GM21360 (cell line): Measurements from ENCODE around the gene ANO10.
"Not testable (repeated sequence)": the region's sequence is repeated elsewhere in the genome, so short reads cannot be mapped to it uniquely, and the experiment has no call there.

Experiments
- ATAC-seq: cut with Tn5 transposase; IDR thresholded peaks from one replicate; pipeline ENCODE4 v1.9.1; 2021; ENCODE audit warnings: mild to moderate bottlenecking, moderate library complexity; ENCODE audit not compliant: unreplicated experiment

Gene ANO10

DNA sequence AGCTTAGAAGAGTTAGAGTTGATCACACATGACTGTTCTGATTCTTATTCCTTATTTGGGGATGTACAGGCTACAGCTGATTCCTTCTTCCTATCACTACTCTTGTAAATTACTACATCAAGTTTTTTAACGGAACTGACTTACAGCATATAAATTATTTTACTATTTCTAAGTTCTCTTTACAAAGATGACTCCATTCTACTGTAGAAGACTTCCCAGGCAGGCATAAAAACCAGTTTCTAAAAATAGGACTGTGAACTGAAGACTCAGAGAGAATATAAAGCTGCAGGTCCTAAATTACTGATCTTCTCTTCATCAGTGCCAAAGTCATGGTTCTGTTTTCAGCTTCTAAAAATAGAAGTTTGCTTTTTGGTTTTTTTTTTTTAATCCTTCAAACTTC, 38.9 kb downstream of the ANO10 start:
- no peak for ATAC-seq

DNA sequence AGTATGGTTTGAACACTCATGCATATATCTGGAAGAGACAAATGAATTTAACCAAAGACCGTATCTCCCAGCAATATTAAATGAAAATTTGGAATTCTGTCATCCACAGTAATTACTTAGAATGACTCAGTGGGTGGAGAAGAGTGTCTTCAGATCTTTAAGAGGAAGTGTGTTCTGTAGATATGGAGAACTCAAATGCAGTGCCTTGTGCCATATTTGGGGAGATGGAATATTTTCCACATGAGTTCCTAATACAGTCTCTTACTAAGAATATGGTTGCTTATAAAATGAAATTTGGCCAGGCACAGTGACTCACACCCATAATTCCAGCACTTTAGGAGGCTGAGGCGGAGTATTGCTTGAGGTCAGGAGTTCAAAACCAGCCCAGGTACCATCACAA, 40.5 kb downstream of the ANO10 start:
- no peak for ATAC-seq

DNA sequence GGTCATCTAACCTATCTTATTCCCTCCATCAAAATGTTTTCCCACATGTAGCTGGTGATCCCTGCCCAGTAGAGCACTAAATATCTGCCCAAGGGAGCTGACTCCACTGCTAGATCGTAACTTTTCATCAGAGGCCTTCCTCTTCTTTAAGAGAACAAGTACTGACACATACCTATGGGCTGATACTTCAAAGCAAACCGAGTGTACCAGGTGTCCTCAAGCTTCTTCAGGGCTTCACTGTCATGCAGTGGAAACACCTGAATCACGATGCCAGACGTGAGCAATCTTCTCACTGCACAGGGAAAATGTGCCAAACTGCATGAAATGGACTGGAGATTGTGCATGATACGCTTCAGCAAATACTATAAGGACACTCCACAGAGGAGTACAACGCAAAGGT, 41.6 kb downstream of the ANO10 start:
- no peak for ATAC-seq

DNA sequence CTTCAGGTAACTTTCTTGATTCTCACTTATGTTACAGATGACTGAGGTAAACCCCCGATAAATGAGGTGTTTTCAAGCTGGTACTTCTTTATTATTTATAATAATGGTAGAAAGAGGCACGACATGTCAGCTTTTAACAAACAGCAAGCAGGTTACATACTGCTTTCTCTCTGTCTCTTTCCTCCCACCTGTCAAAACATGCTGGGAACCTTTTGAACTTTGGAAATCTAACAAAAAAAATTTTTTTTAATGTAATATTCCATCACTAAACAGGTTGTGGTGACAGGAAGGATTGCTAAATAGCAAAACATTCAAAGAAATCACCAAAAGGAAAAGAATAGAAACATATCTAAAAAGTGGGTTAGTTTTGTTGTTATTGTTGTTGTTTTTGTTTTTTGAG, 48.2 kb downstream of the ANO10 start:
- no peak for ATAC-seq

DNA sequence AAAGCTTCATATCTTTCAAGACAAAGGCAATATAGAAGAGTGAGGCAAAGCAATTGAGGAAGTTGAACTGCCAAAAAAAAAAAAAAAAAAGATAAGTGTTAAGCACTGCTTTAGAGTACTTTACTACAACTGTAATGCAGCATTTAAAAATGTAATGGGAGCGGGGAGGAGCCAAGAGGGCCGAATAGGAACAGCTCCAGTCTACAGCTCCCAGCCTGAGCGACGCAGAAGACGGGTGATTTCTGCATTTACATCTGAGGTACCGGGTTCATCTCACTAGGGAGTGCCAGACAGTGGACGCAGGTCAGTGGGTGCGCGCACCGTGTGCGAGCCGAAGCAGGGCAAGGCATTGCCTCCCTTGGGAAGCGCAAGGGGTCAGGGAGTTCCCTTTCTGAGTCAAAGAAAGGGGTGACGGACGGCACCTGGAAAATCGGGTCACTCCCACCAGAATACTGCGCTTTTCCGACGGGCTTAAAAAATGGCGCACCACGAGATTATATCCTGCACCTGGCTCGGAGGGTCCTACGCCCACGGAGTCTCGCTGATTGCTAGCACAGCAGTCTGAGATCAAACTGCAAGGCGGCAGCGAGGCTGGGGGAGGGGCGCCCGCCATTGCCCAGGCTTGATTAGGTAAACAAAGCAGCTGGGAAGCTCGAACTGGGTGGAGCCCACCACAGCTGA, 56.0 kb downstream of the ANO10 start:
- not testable (repeated sequence) for ATAC-seq

DNA sequence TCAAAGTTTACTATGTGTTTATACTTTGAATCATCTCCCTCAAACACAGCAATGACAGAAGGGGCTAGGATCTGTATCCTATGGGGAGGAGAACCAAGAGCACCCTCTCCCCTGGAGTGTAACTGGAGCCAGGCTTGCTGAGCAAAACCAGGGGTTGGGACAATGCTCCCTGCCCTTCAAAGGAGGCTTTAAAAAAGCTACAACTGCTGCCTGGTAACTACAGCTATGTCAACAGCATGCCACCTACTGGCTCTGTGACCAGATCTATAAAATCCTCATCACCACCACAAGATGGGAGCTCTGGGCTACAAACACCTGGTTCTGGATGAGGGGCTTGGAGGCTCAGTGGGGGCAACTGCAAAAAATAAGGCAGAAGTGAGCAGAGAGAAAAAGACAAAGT, 61.9 kb downstream of the ANO10 start:
- ATAC-seq, result no peak

DNA sequence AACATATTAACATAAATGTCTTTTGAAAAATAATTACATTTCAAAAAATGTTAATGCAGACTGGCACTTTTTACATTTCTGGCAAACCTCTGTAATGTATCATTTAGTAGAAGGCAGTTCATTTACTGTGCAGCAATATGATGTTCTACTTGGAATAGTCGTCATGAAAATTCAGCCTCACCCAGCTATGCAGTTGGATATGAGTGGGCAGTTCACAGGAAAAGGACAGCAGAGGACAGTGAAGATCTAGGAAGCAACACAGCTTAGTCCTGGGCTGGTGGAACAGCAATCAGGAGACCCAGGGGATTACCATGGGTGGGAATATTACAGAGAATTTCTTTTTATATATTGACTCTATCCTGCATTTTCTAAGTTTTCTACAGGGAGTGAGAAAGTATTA, 63.6 kb downstream of the ANO10 start:
- no peak for ATAC-seq

DNA sequence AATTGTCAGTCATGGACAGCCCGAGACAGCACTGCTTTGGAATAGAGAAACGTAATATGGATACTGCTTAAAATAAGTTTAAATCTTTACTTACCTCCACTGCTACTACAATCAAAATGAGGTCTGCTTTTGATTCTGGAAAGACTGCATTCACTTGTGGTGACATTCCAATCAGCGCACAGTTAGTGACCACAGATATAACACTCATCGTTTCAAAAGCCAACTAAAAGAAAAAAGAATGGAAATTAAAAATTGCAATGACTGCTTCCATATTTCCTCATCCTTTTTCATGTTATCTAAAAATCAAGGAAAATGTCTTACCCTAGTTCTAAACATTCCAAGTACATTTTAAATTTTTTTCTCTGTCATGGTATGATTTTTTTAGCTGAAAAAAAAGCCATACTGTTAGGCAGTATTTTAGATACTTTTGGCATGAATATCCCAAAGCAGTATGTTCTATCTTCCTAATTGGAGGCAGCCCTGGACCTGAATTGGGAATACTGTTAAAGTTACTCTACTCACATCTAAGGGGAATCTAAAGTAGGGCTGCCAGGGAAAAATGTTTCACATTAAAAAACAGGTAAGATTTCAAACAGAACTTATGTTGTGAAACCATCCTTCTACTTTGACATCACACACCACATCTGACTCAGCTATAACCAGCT, 72.1 kb downstream of the ANO10 start:
- ATAC-seq, result no peak

DNA sequence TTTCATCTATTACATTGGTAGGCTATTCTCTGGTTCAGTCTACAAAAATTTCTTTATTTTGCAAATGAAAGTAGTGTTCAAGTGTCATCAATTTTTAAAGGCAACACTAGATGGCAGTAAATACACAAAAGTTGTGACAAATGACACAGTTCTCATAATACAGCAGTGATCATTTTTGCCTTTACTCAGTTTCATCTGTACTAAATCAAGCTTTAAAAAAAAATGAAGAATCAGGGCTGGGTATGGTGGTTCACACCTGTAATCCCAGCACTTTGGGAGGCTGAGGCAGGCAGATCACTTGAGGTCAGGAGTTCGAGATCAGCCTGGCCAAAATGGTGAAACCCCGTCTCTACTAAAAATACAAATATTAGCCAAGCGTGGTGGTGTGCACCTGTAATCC, 77.5 kb downstream of the ANO10 start:
- ATAC-seq, result not testable (repeated sequence)

DNA sequence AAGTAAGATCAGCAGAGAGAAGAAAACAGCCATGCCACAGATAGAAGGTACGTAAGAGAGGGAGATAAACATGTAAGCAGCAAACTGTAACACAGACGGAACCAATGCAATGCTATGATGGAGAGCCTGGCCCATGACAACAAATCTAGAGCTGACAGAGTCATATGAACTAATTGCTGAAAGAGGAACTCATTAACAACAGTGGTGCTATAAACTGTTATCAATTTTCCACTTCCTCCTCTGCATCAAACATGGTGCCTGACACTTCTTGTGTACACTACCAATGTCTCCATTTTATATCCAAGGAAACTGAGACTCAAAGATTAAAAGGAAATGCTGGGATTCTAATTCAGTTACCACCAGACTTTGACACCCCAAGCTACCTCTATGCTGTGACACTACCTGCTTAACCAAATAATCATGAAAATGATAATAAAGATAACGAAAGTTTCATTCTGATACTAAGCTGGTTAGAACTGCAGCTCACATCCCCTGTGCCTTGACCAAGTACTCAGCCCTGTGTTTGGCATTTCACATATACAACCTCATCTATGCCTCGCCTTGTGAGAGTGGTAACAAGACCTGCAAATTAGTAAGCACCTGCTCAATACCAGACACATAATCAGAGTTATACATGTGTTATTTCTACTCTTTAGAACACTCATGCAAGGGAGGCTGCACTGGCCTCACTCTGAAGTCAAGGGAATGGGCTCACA, 79.3 kb downstream of the ANO10 start:
- ATAC-seq, result no peak

DNA sequence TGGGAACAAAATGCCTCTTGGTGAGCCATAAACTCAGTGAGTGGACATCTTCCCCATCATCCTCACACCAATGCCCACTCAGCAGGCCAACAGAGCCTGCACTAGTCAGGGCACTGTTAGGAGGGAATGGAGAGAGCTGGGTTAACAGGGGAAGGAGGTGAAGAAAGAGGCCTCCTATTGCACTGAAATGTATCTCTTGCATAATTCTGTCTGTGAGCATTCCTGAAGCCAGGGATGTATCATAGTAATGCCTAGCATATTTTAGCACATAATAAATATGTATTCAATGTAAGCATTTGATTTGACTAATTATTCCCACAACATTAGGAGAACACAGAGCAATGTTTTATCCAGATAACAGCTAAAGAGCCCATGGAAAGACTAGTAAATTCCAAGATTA, 81.2 kb downstream of the ANO10 start:
- no peak for ATAC-seq

DNA sequence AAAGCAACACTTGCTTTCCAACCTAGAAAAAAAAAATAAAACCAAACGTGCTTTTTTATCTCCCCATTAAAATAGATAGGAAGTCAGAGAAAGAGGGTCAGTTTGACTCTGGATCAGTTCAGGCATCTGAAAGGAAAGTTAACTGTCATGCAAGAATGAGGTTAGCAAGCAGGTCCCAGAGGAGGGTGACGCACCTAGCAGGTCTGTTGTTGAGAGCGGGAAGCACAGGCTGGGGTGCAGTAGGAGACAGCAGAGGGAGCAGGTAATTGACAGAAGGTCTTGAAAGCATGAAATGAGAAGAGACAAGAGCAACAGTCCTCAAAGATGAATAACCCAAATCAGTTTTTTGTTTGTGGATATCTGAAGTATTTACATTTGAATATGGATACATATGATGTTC, 82.5 kb downstream of the ANO10 start:
- no peak for ATAC-seq

DNA sequence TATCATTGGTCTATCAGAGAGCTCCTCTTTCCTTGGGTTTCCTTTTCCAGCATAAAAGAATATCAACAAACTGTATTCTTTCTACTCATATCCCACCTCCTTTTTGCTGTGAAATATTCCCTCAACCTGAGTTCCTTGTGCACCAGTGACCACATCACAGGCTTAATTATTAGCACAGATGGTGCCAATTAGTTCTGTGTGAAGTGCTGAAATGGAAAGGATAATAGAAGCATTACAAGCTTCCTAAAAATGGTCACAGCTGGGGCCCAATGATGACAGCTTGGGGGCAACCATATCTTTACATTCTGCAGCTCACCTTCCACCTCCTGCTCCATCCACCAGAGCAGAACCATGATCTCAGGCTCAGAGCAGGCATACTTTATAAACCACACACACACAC, 84.6 kb downstream of the ANO10 start:
- no peak for ATAC-seq

DNA sequence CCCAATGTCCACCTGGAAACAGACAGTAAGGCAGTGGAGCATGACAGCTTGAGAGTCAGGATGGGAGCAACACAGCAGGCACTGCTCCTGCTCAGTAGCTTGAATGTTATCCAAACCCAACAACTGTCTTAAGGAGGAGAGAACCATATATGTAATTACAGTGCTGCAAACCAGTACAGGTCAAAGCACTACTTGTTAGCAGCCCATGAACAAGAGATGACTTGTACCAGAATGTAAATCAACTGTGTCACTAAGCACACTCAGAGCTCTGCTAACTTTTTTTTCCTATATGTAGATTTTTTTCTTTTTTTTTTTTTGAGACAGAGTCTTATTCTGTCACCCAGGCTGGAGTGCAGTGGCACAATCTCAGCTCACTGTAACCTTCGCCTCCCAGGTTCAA, 87.1 kb downstream of the ANO10 start:
- no peak for ATAC-seq

DNA sequence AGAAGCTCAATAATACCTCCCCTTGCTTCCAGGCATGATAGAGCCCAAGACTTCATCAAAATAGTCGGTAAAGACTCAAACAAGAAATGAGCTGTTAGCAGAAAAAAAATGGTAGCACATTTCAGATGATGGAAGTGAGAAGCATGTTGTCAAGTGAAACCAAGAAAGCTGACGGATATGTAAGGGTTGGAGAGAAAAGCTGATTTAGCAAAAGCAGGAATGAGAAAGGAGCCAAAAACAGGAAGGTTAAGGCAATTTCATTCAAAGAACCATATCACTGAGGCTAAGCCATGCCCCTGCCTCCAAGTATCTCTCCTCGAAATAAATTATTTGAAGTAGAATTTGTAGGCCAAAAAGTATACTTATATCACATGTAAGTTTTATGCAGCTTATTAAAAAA, 88.8 kb downstream of the ANO10 start:
- ATAC-seq, result no peak

DNA sequence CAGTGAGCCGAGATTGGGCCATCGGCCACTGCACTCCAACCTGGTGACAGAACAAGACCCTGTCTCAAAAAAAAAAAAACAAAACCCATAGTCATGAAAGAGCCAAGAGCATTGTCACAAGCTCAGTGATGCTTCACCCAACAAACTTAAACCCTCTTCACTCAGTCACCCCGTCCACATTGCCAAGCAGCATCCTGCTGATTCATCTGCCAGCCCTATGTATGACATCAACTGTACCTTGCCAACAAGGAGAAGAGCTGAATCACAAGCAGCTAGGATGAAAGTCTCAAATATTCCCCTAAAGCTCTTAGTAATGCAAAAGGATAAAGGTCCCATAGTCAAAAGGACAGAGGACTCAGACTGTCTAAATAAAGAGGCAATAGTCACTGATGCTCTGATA, 90.0 kb downstream of the ANO10 start:
- no peak for ATAC-seq

DNA sequence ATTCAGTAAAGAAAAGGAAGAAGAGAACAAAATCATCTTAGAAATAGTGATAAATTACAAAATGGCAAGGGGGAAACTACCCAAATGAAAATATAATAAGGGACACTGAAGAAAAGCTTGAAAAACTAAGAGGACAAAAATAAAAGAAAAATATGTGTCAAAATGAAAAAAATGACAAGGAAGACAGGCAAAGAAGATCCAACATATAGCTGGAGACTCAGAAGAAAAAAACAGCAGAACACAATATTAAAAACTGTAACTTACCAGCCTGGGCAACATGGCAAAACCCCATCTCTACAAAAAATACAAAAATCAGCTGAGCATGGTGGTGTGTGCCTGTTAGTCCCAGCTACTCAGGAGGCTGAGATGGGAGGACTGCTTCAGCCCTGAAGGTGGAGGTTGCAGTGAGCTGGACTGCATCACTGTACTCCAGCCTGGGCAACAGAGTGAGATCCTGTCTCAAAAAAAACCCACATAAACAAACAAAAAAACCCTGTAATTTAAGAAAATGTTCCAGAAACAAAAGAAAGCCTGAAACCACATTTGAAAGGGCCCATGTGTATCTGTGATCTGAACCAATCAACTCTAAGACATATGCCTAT, 93.2 kb downstream of the ANO10 start:
- no peak for ATAC-seq

DNA sequence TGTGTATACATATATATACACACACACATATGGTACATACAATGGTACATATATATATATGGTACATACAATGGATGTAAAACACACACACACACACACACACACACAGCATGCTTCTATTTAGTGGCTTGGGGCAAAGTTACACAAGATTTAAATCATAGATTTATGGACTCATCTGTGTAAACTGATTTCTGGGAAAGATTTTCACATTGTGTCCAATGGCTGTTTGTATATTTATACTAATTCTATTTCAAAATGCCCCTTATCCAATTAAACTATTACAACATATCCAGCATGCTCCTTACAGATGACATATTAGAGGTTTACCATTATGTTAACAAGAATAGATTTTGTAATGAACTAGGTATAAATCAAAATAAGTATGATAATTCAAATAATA, 94.9 kb downstream of the ANO10 start:
- no peak for ATAC-seq

DNA sequence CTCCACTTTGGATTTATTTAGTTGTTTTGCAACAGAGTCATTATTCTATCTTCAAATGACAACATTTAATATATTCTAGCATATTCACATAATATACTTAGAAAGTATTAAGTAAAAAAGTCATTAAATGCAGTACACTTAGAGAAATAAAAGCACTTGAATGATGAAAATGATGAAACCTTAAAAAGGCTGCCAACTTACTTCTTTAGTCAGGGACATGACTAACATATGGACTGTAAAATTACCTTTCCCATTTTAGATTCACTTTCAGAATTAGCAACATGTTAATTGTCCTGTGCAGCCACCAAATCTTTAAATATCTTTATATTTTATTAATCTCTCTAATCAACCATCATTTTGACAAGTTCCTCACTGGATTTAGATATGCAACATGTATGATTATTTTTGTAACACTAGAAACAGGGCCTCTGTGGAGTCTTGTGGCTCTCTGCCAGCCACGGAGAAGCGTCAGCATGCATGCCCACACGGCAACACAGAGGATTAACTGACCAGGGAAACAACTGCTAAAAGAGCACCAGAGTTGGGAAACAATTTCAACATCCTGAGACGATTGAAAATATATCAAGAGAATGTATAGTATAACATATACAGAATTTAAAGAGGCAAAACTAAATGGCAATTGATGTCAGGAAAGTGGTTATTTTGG, 95.7 kb downstream of the ANO10 start:
- ATAC-seq, result no peak

DNA sequence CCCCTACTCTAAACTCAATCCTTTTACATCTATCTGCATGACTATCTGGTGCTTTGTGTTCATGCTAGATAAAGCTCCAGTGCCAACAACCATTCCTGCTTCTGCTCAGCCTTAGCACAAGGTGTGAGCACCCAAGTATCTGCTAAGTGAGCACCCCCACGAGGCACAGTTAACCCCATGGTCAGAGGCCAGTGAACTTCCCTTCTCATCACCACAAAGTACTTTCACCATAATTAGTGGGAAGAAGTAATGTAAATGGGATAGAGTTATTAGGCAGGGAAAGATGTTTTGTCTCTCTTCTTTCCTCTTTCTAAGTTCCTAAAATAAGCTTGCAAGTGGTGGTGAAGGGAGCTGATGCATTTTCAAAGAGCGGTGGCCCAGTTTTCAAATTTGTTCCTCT, 96.4 kb downstream of the ANO10 start:
- ATAC-seq, result no peak

DNA sequence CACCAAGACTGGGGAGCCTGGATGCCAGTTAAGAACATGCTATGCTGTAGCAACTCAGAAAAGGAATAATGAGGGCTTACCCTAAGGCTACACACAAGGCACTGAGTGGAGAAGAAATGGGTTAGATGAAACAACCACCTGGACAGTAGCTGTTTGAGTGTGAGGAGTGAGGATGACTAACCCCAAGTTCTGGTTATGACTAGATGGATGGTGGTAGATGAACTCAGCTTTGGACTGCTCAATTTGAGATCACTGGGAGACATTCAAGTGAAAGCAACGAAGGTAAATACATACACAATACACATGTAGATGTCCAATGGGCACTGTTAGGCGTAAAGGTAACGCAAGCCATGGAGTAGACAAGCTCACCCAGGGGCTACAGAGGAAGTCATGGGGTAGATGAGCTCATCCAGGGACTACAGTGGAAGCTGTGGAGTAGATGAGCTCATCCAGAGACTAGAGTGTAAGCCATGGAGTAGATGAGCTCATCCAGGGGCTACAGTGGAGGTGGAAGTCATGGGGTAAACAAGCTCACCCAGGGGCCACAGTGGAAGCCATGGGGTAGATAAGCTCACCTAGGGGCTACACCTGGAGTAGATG, 98.3 kb downstream of the ANO10 start:
- ATAC-seq, result no peak
